ENCODE data around the gene C3orf22.

DNA sequence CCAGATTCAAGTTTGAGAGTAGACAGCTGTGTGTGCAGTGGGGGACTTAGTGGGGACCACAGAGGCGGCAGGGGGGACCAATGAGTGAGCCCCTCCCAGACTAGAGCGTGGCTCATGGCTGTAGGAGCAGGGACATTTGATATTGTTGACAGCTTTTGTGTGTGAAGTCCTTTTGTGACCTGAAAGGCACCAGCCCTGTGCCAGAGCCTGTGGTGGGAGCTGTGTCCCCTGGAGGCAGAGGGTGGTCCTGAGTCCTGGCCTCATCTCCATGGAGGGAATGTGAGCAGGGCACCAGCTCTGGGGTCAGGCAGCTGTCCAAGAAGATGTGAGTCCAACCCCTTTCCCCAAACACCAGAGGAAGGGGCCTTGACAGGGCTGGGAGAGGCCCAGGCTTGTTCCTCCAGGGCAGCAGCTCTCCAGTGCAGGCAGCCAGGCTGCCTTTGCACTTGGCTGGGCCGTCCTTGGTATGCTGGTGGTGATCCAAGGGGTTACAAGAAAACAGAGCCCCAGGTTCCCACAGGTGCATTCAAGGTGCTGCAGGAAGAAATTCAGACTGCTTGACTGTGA lies 10.1 kb upstream of the C3orf22 start:
- TF ChIP-seq POLR2AphosphoS5 (IDR thresholded peaks at IDR 0.05; ENCODE audit: low read depth, low read length) (no peak), REST (IDR thresholded peaks at IDR 0.05; ENCODE audit: insufficient read depth in 1 of 2, low read depth in 2 of 2, low read length in 2 of 2) (no peak), FOXP2 (optimal IDR thresholded peaks at IDR 0.05; ENCODE audit: borderline replicate concordance, extremely low read depth, extremely low read length, insufficient read depth) (no peak), TAF1 (IDR thresholded peaks at IDR 0.05; ENCODE audit: borderline replicate concordance, insufficient read depth, low read length) (no peak)
